ENCODE measurements around the gene PIWIL4. TPM values are rescaled to one million over a fixed set of nuclear protein-coding genes. Genes with fewer than 3 reads are reported as not detected.

PIWIL4 gene
- total and polyA plus RNA-seq, 9 of the 15 experiments (the other 6 are each of a cell fraction or from before 2014, with no cell fraction given), result 6.3 to 17.0 (median 10.8) TPM

DNA sequence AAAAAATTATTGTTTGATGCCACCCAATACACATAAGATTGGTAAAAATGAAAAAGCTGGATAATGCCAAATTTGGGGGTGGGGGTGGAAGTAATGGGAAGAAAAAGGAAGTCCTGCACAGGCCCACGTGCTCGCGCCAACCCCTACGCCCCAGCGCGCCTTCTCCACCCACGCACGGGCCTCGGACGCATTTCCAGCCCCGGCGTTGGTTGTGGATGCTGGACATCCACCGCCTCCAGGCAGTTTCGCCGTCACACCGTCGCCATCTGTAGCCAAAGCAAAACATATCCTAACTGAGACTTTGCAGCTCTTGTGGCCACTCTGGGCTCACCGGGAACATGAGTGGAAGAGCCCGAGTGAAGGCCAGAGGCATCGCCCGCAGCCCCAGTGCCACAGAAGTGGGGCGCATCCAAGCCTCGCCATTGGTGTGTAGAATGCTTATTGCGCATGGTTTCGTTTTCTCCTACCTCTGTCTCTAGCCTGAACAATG, at the start of gene PIWIL4 (continued):
- TF ChIP-seq, protein P1, sequence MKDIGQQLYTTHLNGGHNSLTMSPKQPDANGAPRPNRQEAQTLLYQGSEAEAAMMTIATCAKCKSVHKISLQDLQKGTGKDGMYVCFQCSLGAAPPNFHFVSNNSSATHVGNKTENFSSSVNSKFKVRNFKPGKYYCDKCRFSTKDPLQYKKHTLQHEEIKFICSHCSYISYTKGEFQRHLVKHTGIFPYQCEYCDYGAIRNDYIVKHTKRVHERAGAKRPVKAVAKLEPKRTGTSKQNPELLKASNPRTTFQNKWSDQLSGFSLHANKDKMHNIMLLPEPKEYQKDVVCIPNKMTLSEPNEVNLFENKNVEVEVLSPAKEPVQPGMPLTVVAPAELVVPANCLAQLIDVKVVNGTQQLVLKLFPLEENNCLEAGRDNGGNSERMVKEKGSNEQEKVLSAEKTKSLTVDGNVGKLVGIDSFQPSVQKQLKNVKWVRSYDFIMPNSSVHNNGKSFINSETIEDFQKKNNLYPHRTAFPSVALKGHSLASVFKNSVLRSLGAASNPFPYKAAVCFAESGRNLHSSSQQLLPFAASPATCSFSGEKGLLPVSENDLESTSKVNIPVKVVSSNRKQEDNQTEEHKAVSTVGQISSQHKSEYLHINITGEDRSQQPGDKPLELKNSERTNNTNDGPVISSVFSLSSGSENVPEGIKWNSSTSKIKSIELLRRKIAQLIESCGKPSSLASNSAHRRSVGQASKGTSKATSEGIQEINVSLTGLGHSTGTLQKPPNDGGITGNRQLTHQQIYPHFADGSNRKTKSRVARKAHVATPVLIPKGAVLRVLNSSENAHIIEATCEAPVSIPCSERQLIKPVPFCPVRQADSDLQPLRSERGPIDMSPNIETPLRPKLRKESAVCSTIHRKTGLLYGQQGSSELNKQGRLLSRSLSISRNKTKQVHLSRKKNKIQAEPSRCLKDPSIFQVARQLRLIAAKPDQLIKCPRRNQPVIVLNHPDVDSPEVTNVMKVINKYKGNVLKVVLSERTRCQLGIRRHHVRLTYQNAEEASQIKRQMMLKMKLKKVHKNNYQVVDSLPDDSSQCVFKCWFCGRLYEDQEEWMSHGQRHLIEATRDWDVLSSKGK (CRISPR knock-in tag; IDR thresholded peaks at IDR 0.05), result no peak
- TF ChIP-seq MCM3 (IDR thresholded peaks at IDR 0.05), result no peak
- TF ChIP-seq, protein P2, sequence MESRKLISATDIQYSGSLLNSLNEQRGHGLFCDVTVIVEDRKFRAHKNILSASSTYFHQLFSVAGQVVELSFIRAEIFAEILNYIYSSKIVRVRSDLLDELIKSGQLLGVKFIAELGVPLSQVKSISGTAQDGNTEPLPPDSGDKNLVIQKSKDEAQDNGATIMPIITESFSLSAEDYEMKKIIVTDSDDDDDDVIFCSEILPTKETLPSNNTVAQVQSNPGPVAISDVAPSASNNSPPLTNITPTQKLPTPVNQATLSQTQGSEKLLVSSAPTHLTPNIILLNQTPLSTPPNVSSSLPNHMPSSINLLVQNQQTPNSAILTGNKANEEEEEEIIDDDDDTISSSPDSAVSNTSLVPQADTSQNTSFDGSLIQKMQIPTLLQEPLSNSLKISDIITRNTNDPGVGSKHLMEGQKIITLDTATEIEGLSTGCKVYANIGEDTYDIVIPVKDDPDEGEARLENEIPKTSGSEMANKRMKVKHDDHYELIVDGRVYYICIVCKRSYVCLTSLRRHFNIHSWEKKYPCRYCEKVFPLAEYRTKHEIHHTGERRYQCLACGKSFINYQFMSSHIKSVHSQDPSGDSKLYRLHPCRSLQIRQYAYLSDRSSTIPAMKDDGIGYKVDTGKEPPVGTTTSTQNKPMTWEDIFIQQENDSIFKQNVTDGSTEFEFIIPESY (CRISPR knock-in tag; IDR thresholded peaks at IDR 0.05), result peak; percentile 43; the same call in 1 of the 2 replicates
- TF ChIP-seq, protein P3, sequence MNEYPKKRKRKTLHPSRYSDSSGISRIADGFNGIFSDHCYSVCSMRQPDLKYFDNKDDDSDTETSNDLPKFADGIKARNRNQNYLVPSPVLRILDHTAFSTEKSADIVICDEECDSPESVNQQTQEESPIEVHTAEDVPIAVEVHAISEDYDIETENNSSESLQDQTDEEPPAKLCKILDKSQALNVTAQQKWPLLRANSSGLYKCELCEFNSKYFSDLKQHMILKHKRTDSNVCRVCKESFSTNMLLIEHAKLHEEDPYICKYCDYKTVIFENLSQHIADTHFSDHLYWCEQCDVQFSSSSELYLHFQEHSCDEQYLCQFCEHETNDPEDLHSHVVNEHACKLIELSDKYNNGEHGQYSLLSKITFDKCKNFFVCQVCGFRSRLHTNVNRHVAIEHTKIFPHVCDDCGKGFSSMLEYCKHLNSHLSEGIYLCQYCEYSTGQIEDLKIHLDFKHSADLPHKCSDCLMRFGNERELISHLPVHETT (CRISPR knock-in tag; conservative IDR thresholded peaks at IDR 0.05 in 1 of 2, IDR thresholded peaks at IDR 0.05 in 1 of 2), result no peak; a peak in 1 of 4 replicates
- no peak for TF ChIP-seq ZNF354B (CRISPR knock-in tag; IDR thresholded peaks at IDR 0.05)
- TF ChIP-seq YY1 (IDR thresholded peaks at IDR 0.05; ENCODE audit: borderline replicate concordance in 1 of 3, control insufficient read depth in 1 of 3, extremely low read depth in 1 of 3, insufficient read depth in 3 of 3, insufficient read length in 1 of 3, insufficient replicate concordance in 2 of 3, low read depth in 1 of 3, low read length in 2 of 3), result peak in 1 of 3 experiments; percentile 52
- peak; percentile 78 for TF ChIP-seq ZFX (CRISPR knock-in tag; IDR thresholded peaks at IDR 0.05)
- peak; percentile 28; the same call in 1 of the 2 replicates for TF ChIP-seq SOX6 (IDR thresholded peaks at IDR 0.05)
- peak; percentile 80 for TF ChIP-seq BHLHE40 (IDR thresholded peaks at IDR 0.05; ENCODE audit: low read length)
- TF ChIP-seq, protein P4, sequence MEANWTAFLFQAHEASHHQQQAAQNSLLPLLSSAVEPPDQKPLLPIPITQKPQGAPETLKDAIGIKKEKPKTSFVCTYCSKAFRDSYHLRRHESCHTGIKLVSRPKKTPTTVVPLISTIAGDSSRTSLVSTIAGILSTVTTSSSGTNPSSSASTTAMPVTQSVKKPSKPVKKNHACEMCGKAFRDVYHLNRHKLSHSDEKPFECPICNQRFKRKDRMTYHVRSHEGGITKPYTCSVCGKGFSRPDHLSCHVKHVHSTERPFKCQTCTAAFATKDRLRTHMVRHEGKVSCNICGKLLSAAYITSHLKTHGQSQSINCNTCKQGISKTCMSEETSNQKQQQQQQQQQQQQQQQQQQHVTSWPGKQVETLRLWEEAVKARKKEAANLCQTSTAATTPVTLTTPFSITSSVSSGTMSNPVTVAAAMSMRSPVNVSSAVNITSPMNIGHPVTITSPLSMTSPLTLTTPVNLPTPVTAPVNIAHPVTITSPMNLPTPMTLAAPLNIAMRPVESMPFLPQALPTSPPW (CRISPR knock-in tag; IDR thresholded peaks at IDR 0.05), result peak; percentile 43
- TF ChIP-seq CBFB (CRISPR knock-in tag; IDR thresholded peaks at IDR 0.05), result no peak
- TF ChIP-seq SMAD2 (IDR thresholded peaks at IDR 0.05; ENCODE audit: low read depth, low read length), result no peak
- TF ChIP-seq IRF2 (CRISPR knock-in tag; IDR thresholded peaks at IDR 0.05), result peak; percentile 47; the same call in 1 of the 2 replicates
- TF ChIP-seq SMARCA5 (IDR thresholded peaks at IDR 0.05), result no peak
- peak; percentile 57; the same call in 1 of the 2 replicates for TF ChIP-seq CBX1 (IDR thresholded peaks at IDR 0.05; ENCODE audit: low read depth)
- TF ChIP-seq BRF1 (IDR thresholded peaks at IDR 0.05; ENCODE audit: borderline replicate concordance, extremely low read depth, insufficient read length), result no peak
- no peak for TF ChIP-seq ZNF75A (CRISPR knock-in tag; IDR thresholded peaks at IDR 0.05)
- TF ChIP-seq HDAC1 (IDR thresholded peaks at IDR 0.05), result 0 out of 4 replicates have a peak, but pooled peaks of 1 of the 2 experiments have one; percentile 47
- TF ChIP-seq HIVEP1 (CRISPR knock-in tag; IDR thresholded peaks at IDR 0.05), result no peak
- TF ChIP-seq ZBTB8A (IDR thresholded peaks at IDR 0.05; ENCODE audit: partially characterized antibody), result no peak
- TF ChIP-seq ZNF124 (CRISPR knock-in tag; IDR thresholded peaks at IDR 0.05), result no peak
